ENCODE data around the gene SSC5D.
A peak's percentile ranks its signal among the peaks of the same experiment; 100 is the strongest.

DNA sequence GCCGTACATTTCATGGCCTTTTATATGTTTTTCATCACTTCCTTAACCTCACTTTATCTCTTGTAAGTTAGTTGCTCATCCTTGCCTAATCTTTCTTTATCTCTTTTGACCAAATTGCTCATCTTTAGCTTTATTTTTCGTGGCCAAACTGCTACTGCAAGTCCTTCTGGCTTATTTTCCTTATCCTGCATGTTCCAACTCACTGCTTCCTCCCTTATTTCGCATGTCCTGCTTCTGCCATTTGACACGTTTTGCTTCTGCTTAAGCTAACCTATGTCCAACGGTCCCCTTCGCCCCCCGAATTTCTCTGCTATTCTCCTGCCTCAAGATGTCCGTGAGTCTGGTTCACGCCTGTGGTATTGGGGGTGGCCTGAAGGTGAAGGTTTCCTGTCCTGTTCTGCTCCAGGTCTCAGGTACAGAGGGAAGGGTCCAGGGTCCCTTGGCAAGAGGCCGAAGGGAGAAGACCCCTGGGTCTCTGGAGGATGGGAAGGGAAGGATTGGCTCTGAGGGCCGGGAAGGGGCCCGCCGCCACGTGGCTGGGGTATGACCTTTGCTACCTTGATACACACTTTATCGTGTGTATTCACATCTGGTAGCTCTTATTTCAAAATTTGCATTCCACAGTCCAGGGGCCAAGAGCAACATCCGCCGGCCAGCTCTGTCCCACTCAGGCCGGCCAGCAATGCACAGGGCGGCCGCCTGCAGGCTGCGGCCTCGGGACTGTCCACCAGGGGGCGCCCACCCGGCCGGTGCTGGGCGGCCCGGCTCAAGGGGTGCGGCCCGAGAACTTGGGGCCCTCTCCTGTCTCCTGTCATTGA is 20.8 kb upstream of the SSC5D start:
- TF ChIP-seq, protein P1, sequence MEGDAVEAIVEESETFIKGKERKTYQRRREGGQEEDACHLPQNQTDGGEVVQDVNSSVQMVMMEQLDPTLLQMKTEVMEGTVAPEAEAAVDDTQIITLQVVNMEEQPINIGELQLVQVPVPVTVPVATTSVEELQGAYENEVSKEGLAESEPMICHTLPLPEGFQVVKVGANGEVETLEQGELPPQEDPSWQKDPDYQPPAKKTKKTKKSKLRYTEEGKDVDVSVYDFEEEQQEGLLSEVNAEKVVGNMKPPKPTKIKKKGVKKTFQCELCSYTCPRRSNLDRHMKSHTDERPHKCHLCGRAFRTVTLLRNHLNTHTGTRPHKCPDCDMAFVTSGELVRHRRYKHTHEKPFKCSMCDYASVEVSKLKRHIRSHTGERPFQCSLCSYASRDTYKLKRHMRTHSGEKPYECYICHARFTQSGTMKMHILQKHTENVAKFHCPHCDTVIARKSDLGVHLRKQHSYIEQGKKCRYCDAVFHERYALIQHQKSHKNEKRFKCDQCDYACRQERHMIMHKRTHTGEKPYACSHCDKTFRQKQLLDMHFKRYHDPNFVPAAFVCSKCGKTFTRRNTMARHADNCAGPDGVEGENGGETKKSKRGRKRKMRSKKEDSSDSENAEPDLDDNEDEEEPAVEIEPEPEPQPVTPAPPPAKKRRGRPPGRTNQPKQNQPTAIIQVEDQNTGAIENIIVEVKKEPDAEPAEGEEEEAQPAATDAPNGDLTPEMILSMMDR (IDR thresholded peaks at IDR 0.05 in 8 of 11, conservative IDR thresholded peaks at IDR 0.05 in 3 of 11), result peak; percentile 87 to 100 (median 99)
- TF ChIP-seq POLR2A (IDR thresholded peaks at IDR 0.05), result no peak

Measured in spleen (tissue), 7 donors.